Measurements from ENCODE around the gene CPM. TPM values are rescaled to one million over a fixed set of nuclear protein-coding genes. Genes with fewer than 3 reads are reported as not detected.
A peak's percentile ranks its signal among the peaks of the same experiment; 100 is the strongest.

The CPM gene
- total RNA-seq, 4 donors from 2014 or later = 54.0 to 117 (median 75.2) TPM

DNA sequence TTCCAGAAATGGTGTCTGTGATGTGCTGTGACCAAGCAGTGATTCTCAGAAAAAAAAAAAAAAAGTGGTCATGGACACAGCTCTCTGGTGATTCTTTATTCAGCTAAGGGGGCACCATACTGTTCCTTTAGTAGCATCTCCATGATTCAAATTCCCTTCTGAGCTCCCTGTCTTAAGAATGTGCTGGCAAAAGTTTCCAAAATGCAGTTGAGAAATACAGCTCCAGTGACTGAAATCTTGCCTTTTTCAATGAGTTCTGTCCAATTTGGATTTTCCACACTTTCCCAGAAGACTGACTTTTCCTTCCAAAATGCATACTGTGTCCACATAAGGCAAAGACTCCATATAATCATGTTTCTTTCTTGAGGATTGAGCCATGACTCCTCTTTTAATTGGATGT is 24.3 kb upstream of the CPM start:
- DNase-seq (ENCODE audit: low spot score in 2 of 2) = no peak
- Histone ChIP-seq H3K4me3 (no peak overlapping the region), H3K36me3 (no peaks in the 10 kb centered on the region), H3K9me3 (no peaks in the 10 kb centered on the region), H3K27me3 (no peaks in the 10 kb centered on the region), H3K27ac (no peak overlapping the region), H3K4me1 (peaks cover 0 to 6% (median 3%) of the 10 kb centered on the region in 4 donors)
- TF ChIP-seq, protein P1, sequence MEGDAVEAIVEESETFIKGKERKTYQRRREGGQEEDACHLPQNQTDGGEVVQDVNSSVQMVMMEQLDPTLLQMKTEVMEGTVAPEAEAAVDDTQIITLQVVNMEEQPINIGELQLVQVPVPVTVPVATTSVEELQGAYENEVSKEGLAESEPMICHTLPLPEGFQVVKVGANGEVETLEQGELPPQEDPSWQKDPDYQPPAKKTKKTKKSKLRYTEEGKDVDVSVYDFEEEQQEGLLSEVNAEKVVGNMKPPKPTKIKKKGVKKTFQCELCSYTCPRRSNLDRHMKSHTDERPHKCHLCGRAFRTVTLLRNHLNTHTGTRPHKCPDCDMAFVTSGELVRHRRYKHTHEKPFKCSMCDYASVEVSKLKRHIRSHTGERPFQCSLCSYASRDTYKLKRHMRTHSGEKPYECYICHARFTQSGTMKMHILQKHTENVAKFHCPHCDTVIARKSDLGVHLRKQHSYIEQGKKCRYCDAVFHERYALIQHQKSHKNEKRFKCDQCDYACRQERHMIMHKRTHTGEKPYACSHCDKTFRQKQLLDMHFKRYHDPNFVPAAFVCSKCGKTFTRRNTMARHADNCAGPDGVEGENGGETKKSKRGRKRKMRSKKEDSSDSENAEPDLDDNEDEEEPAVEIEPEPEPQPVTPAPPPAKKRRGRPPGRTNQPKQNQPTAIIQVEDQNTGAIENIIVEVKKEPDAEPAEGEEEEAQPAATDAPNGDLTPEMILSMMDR (IDR thresholded peaks at IDR 0.05) = no peak
- TF ChIP-seq POLR2A (IDR thresholded peaks at IDR 0.05) (no peak), EP300 (IDR thresholded peaks at IDR 0.05) (no peak)

DNA sequence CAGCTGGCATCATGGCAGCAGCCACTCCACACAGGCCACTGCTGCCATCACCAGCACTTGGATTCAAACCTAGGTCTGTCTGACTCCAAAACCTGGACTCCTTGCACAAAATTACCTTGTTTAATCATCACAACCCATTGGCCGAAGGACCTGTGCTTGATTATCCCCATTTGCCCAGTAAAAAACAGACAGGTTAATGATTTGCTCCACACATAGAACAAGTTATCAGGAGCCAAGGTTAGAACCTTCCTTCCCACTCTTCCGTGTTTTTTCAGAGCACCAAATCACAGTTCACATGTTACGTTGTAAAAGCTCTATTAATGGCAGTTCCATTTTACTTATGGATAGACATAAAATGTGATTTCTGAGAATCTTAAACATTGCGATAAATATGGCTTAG is 23.5 kb upstream of the CPM start:
- Histone ChIP-seq H3K27me3 (no peaks in the 10 kb centered on the region), H3K4me1 (peaks cover 0 to 6% (median 3%) of the 10 kb centered on the region in 4 donors), H3K36me3 (no peaks in the 10 kb centered on the region), H3K9me3 (no peaks in the 10 kb centered on the region), H3K4me3 (no peak overlapping the region), H3K27ac (no peak overlapping the region)
- TF ChIP-seq POLR2A (IDR thresholded peaks at IDR 0.05) (no peak), EP300 (IDR thresholded peaks at IDR 0.05) (no peak)
- TF ChIP-seq, protein P1 (IDR thresholded peaks at IDR 0.05) = no peak
- DNase-seq (ENCODE audit: low spot score in 2 of 2) = no peak
- 93 to 97% methylated on average over 4 of the region's 4 CpGs for WGBS, 2 donors

DNA sequence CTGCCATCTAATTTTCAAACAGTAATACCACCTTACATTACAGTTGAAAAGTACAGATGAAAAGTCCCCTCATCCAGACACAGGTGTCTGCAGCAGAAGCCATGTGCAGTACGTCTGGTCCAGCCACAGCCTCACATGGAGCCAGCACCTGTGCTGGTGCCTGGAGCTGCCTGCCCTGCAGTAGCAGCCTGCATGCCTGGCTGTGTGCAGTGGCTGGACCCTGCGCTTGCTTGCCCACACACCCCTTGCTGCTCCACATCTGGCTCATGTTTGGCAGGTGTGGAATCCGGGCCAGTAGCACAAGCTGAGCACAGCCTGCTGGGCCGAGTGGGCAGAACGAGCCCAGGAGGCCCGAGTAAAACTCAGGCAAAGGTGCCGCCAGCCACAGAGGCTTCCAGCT is 21.8 kb upstream of the CPM start:
- Histone ChIP-seq H3K9me3 (no peaks in the 10 kb centered on the region), H3K27me3 (no peaks in the 10 kb centered on the region), H3K27ac (no peak overlapping the region), H3K4me1 (peaks cover 0 to 10% (median under 1%) of the 10 kb centered on the region in 4 donors), H3K4me3 (no peak overlapping the region), H3K36me3 (no peaks in the 10 kb centered on the region)
- WGBS, 2 donors = 69 to 85% methylated on average over 7 of the region's 7 CpGs
- TF ChIP-seq, protein P1 (IDR thresholded peaks at IDR 0.05) = no peak
- no peak for TF ChIP-seq POLR2A (IDR thresholded peaks at IDR 0.05)
- TF ChIP-seq EP300 (IDR thresholded peaks at IDR 0.05) = no peak
- no peak for DNase-seq (ENCODE audit: low spot score in 2 of 2)

DNA sequence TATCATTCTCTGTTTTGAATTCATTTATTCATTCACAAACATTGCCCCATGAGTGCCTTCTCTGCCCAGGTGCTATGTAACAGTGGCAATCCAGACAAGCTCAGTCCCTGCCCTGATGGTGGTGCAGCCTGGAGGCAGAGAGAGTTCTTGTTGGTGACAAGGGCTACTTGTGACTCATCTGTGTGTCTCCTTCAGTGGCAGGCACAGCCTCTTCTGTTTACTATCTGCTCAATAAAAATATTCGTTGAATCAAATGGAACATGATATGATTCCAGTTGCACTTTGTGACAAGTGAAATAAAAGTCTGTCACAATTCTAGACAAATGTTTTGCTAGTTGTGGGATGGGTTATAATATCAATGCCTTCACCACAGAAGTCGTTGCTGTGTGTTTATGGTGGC is 20.6 kb upstream of the CPM start:
- H3K4me3 ChIP-seq = no peak overlapping the region
- 51 to 54% methylated on average over 2 of the region's 2 CpGs for WGBS, 2 donors
- no peaks in the 10 kb centered on the region for H3K36me3 ChIP-seq
- TF ChIP-seq, protein P1 (IDR thresholded peaks at IDR 0.05) = no peak
- TF ChIP-seq EP300 (IDR thresholded peaks at IDR 0.05) = no peak
- no peak for DNase-seq (ENCODE audit: low spot score in 2 of 2)
- no peak overlapping the region for H3K27ac ChIP-seq
- peaks cover 0 to 5% (median 0%) of the 10 kb centered on the region in 4 donors for H3K4me1 ChIP-seq
- no peaks in the 10 kb centered on the region for H3K27me3 ChIP-seq
- no peaks in the 10 kb centered on the region for H3K9me3 ChIP-seq

DNA sequence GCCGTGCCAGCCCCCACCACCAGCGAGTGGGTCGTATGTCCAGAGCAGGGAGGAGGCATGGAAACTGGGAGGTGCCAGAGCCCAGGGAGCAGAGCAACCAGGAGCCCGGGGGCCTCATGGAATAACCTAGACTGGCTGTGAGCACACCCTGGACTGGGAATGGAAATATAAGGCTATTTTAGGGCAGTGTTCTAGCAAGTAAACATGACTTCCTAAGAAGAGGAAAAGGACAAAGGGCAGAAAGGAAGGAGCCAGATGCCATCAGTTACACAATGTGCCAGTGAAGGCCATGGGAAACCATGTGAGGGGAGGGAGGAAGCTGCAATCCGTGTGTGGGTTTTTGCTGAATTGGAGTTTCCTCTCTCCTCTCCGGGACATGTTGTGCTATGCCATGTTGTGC is 18.7 kb upstream of the CPM start:
- no peaks in the 10 kb centered on the region for H3K9me3 ChIP-seq
- H3K27ac ChIP-seq = peak overlapping the region in 2 of 4 donors; percentile 70 to 74
- WGBS, 2 donors = 52 to 56% methylated on average over 6 of the region's 6 CpGs
- peak in 1 of 2 donors; percentile 55 for DNase-seq (ENCODE audit: low spot score in 2 of 2)
- H3K4me3 ChIP-seq = no peak overlapping the region
- H3K27me3 ChIP-seq = no peaks in the 10 kb centered on the region
- H3K36me3 ChIP-seq = no peaks in the 10 kb centered on the region
- TF ChIP-seq, protein P1 (IDR thresholded peaks at IDR 0.05) = no peak
- TF ChIP-seq POLR2A (IDR thresholded peaks at IDR 0.05) (no peak), EP300 (IDR thresholded peaks at IDR 0.05) (peak; percentile 82 to 93)
- peaks cover 0 to 5% (median 0%) of the 10 kb centered on the region in 4 donors for H3K4me1 ChIP-seq
